Testis (tissue), 2 donors: ENCODE data around the gene FTSJ3.

ENCODE experiments used
- CTCF ChIP-seq, 3 experiments: fragments of 450-650 bp in 2 of 3; fragments of 200-600 bp in 1 of 3; sonication (generic) in 1 of 3; IDR thresholded peaks; one replicate each; pipeline ENCODE4 v1.5.1; 2016 to 2019; ENCODE audit warnings: antibody characterized with exemption in 3 of 3, mild to moderate bottlenecking in 2 of 3, moderate library complexity in 1 of 3
- POLR2A ChIP-seq: fragments of 450-650 bp; IDR thresholded peaks from one replicate; pipeline ENCODE4 v1.6.1; 2017; ENCODE audit warnings: antibody characterized with exemption, mild to moderate bottlenecking, moderate library complexity

GRCh38 chr17:63830278-63830677 lies 2.8 kb upstream of the FTSJ3 start:
- TF ChIP-seq POLR2A (no peak), CTCF (IDR thresholded peaks at IDR 0.05) (no peak)
